A549 (cell line): ENCODE data around the gene PTPRN2. TPM values are rescaled to one million over a fixed set of nuclear protein-coding genes. Genes with fewer than 3 reads are reported as not detected.
"Not testable (repeated sequence)": the region's sequence is repeated elsewhere in the genome, so short reads cannot be mapped to it uniquely, and the experiment has no call there.

Experiments
- ATAC-seq, 2 experiments: fragments of 200-7000 bp in 1 of 2; fragments of >200 bp in 1 of 2; cut with Nextera tagmentation in 1 of 2; cut with Tn5 transposase in 1 of 2; 3 replicates each; pipeline versions ENCODE4 v1.8.0 to v1.9.1; 2018 to 2020; ENCODE audit warnings: mild to moderate bottlenecking in 1 of 2, moderate library complexity in 1 of 2
- CTCF ChIA-PET: fragments of 300-600 bp; sonication (Branson Sonifier 250); formaldehyde crosslinking; extraction: SDS; loops from one replicate; lab custom pipeline; 2021; ENCODE audit warnings: antibody characterized with exemption, inconsistent platforms; lab: Yijun Ruan, JAX
- POLR2A ChIA-PET: fragments of 350-600 bp; formaldehyde crosslinking; extraction: SDS; loops from one replicate; lab custom pipeline; 2021; ENCODE audit warnings: antibody characterized with exemption, inconsistent platforms; lab: Yijun Ruan, JAX
- DNase-seq, 2 experiments: peaks; one replicate each; pipeline versions ENCODE4 v3.0.0 to v3.0.0-alpha.2; 2011 to 2016; ENCODE audit warnings: low read depth in 1 of 2, low spot score in 1 of 2
- FAIRE-seq: peaks from 2 replicates; lab custom pipeline; 2011; peaks lifted over from hg19 to GRCh38; lab: Jason Lieb, UNC
- H3K27ac ChIP-seq, 2 experiments: fragments of >200 bp; sonication (Bioruptor Twin); formaldehyde crosslinking; 3 replicates each; pipeline ENCODE4 v1.5.1; 2016 to 2017
- H3K4me1 ChIP-seq: fragments of >200 bp; sonication (Bioruptor Twin); formaldehyde crosslinking; 3 replicates; pipeline ENCODE4 v1.6.1; 2016
- H3K4me2 ChIP-seq: fragments of >200 bp; sonication (Bioruptor Twin); formaldehyde crosslinking; 3 replicates; pipeline ENCODE4 v1.6.1; 2016
- H3K4me3 ChIP-seq: fragments of >200 bp; sonication (Bioruptor Twin); formaldehyde crosslinking; 3 replicates; pipeline ENCODE4 v1.5.1; 2016
- H3K9me3 ChIP-seq: fragments of >200 bp; sonication (Bioruptor Twin); formaldehyde crosslinking; 3 replicates; pipeline ENCODE4 v1.6.1; 2016
- BHLHE40 ChIP-seq: IDR thresholded peaks from 2 replicates; pipeline ENCODE4 v1.6.1; 2012; ENCODE audit warnings: low read depth, low read length, inconsistent platforms
- CEBPB ChIP-seq, 2 experiments: fragments of >200 bp in 1 of 2; sonication (Bioruptor Twin) in 1 of 2; formaldehyde crosslinking in 1 of 2; IDR thresholded peaks; 2 replicates each; pipeline ENCODE4 v1.6.1; 2012 to 2016
- CHD2 ChIP-seq: fragments of 150-350 bp; IDR thresholded peaks from 2 replicates; pipeline ENCODE4 v1.6.1; 2014; ENCODE audit warnings: low read length; ENCODE audit not compliant: partially characterized antibody
- CHD4 ChIP-seq: fragments of 200-600 bp; sonication (generic); IDR thresholded peaks from 2 replicates; pipeline ENCODE4 v1.6.1; 2016; ENCODE audit warnings: antibody characterized with exemption, mild to moderate bottlenecking, borderline replicate concordance
- EHF ChIP-seq: fragments of 250-450 bp; sonication (Bioruptor Pico); IDR thresholded peaks from 2 replicates; pipeline ENCODE4 v1.5.0; 2020; ENCODE audit warnings: mild to moderate bottlenecking
- EHMT2 ChIP-seq: fragments of 200-600 bp; sonication (generic); IDR thresholded peaks from 2 replicates; pipeline ENCODE4 v1.6.1; 2016; ENCODE audit warnings: antibody characterized with exemption, low read depth, mild to moderate bottlenecking, moderate library complexity
- FOSB ChIP-seq: fragments of 250-450 bp; sonication (Bioruptor Pico); IDR thresholded peaks from 2 replicates; pipeline ENCODE4 v1.5.0; 2020; ENCODE audit warnings: mild to moderate bottlenecking, moderate library complexity
- FOSL2 ChIP-seq, 2 experiments: fragments of 450-650 bp in 1 of 2; fragments of >200 bp in 1 of 2; sonication (Bioruptor Twin) in 1 of 2; formaldehyde crosslinking; IDR thresholded peaks; 2 replicates each; pipeline versions ENCODE4 v1.5.0 to v1.6.1; 2016 to 2020; ENCODE audit warnings: mild to moderate bottlenecking in 1 of 2, moderate library complexity in 1 of 2
- FOXS1 ChIP-seq: fragments of 250-450 bp; sonication (Bioruptor Pico); IDR thresholded peaks from 2 replicates; pipeline ENCODE4 v1.5.0; 2020; ENCODE audit warnings: mild to moderate bottlenecking, moderate library complexity
- HEYL ChIP-seq: fragments of 250-450 bp; sonication (Bioruptor Pico); IDR thresholded peaks from 2 replicates; pipeline ENCODE4 v1.8.0; 2021; ENCODE audit warnings: mild to moderate bottlenecking, moderate library complexity
- HOXB5 ChIP-seq: fragments of 250-450 bp; sonication (Bioruptor Pico); IDR thresholded peaks from 2 replicates; pipeline ENCODE4 v1.5.0; 2020; ENCODE audit warnings: mild to moderate bottlenecking, moderate library complexity
- KDM5A ChIP-seq: fragments of 200-600 bp; sonication (generic); IDR thresholded peaks from 2 replicates; pipeline ENCODE4 v1.6.1; 2016; ENCODE audit warnings: antibody characterized with exemption, mild to moderate bottlenecking
- NR3C1 ChIP-seq: fragments of >200 bp; sonication (Bioruptor Twin); formaldehyde crosslinking; IDR thresholded peaks from 3 replicates; pipeline ENCODE4 v1.6.1; 2017
- POLR2A ChIP-seq: IDR thresholded peaks from 2 replicates; pipeline ENCODE4 v1.6.1; 2012; ENCODE audit warnings: mild to moderate bottlenecking, low read length
- POLR2AphosphoS2 ChIP-seq: conservative IDR thresholded peaks from 2 replicates; pipeline ENCODE4 v1.6.1; 2012; ENCODE audit warnings: low read length, improper control_type of control experiment, inconsistent platforms
- RAD21 ChIP-seq, 2 experiments: fragments of >200 bp in 1 of 2; sonication (Bioruptor Twin) in 1 of 2; formaldehyde crosslinking in 1 of 2; IDR thresholded peaks in 1 of 2; conservative IDR thresholded peaks in 1 of 2; 2 replicates in 1 of 2; 3 replicates in 1 of 2; pipeline ENCODE4 v1.6.1; 2012 to 2018; ENCODE audit warnings: inconsistent platforms in 1 of 2
- RARB ChIP-seq: fragments of 250-450 bp; sonication (Bioruptor Pico); IDR thresholded peaks from 2 replicates; pipeline ENCODE4 v1.8.0; 2021; ENCODE audit warnings: mild to moderate bottlenecking, moderate library complexity
- RCOR1 ChIP-seq: fragments of 150-350 bp; IDR thresholded peaks from 2 replicates; pipeline ENCODE4 v1.6.1; 2014; ENCODE audit warnings: antibody characterized with exemption, low read length, low read depth
- SMC3 ChIP-seq: fragments of >200 bp; sonication (Bioruptor Twin); formaldehyde crosslinking; IDR thresholded peaks from 3 replicates; pipeline ENCODE4 v1.6.1; 2018; ENCODE audit warnings: inconsistent platforms
- TFCP2L1 ChIP-seq: fragments of 250-450 bp; sonication (Bioruptor Pico); IDR thresholded peaks from 2 replicates; pipeline ENCODE4 v1.5.0; 2021; ENCODE audit warnings: mild to moderate bottlenecking
- ZNF302 ChIP-seq: fragments of 250-450 bp; sonication (Bioruptor Pico); IDR thresholded peaks from 2 replicates; pipeline ENCODE4 v1.9.0; 2021; ENCODE audit warnings: inconsistent platforms, mild to moderate bottlenecking, moderate library complexity
- WGBS: methylation state at CpG from one replicate; pipeline ENCODE4 v1.1.6; 2017; ENCODE audit errors: missing lambda C conversion rate; 5-methylcytosine and 5-hydroxymethylcytosine counted together
- polyA plus RNA-seq, 4 experiments: library from polyadenylated mRNA; depleted of rRNA in 3 of 4; stranded (reverse); fragments of >200 nt; fragmentation: RNase III in 1 of 4; extraction: RNeasy Plus Mini Kit Qiagen cat#74134 plus additional on column Dnase treatment in 1 of 4; gene quantifications; 2 replicates in 3 of 4; 3 replicates in 1 of 4; pipeline ENCODE4 v1.2.3, GENCODE V29; 2011 to 2017
- TF ChIP-seq, protein P1 (sequence below): IDR thresholded peaks from 2 replicates; pipeline ENCODE4 v1.6.1; 2012
- TF ChIP-seq, protein P2 (sequence below): fragments of 450-650 bp; IDR thresholded peaks from 2 replicates; pipeline ENCODE4 v1.6.1; 2014; ENCODE audit warnings: antibody characterized with exemption
- TF ChIP-seq, protein P3 (sequence below): IDR thresholded peaks from 2 replicates; pipeline ENCODE4 v1.6.1; 2012; ENCODE audit warnings: low read depth, borderline replicate concordance
- TF ChIP-seq, protein P4 (sequence below): IDR thresholded peaks from 2 replicates; pipeline ENCODE4 v1.6.1; 2012
- TF ChIP-seq, protein P5 (sequence below): fragments of 250-450 bp; sonication (Bioruptor Pico); IDR thresholded peaks from 2 replicates; pipeline ENCODE4 v1.5.0; 2020; ENCODE audit warnings: low read depth, mild to moderate bottlenecking, moderate library complexity
- TF ChIP-seq, protein P6 (sequence below): fragments of >200 bp; sonication (Bioruptor Twin); formaldehyde crosslinking; IDR thresholded peaks from 3 replicates; pipeline ENCODE4 v1.5.1; 2016

Gene PTPRN2
- polyA plus RNA-seq, 2 of the 4 experiments (the other 2 are of a cell fraction) = 0.41 to 1.2 TPM

DNA sequence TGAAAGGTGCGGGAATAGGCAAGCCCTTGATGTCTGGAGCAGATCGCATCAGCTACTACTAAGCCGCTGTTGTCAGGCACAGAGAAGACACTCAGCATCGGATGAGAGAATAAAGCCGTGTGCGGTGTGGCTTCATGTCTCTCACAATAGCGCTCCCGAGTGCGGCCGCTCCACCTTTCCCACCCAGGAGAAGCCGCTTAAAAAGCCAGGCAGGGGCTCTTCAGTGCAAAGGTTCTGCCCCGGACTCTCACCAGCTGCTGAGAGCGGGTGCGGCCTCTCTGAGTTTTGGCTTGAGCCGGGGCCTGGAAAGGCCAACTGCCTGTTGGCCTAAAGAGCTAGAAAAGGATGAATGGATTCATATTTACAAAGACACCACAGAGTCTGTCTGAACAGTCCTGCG is 650.2 kb downstream of the PTPRN2 start:
- ChIA-PET CTCF (no interaction called here), POLR2A (no interaction called here)
- FAIRE-seq = no peak
- TF ChIP-seq CHD4 (no peak), RARB (CRISPR knock-in tag) (no peak), HEYL (no peak), BHLHE40 (no peak), FOSB (CRISPR knock-in tag) (no peak), FOSL2 (IDR thresholded peaks at IDR 0.05) (no peak), FOSL2 (CRISPR knock-in tag; IDR thresholded peaks at IDR 0.05) (no peak), POLR2AphosphoS2 (no peak), EHMT2 (no peak)
- TF ChIP-seq, protein P1, sequence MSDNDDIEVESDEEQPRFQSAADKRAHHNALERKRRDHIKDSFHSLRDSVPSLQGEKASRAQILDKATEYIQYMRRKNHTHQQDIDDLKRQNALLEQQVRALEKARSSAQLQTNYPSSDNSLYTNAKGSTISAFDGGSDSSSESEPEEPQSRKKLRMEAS = no peak
- TF ChIP-seq, protein P2, sequence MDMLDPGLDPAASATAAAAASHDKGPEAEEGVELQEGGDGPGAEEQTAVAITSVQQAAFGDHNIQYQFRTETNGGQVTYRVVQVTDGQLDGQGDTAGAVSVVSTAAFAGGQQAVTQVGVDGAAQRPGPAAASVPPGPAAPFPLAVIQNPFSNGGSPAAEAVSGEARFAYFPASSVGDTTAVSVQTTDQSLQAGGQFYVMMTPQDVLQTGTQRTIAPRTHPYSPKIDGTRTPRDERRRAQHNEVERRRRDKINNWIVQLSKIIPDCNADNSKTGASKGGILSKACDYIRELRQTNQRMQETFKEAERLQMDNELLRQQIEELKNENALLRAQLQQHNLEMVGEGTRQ = no peak
- TF ChIP-seq, protein P3, sequence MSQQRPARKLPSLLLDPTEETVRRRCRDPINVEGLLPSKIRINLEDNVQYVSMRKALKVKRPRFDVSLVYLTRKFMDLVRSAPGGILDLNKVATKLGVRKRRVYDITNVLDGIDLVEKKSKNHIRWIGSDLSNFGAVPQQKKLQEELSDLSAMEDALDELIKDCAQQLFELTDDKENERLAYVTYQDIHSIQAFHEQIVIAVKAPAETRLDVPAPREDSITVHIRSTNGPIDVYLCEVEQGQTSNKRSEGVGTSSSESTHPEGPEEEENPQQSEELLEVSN = no peak
- TF ChIP-seq, protein P4, sequence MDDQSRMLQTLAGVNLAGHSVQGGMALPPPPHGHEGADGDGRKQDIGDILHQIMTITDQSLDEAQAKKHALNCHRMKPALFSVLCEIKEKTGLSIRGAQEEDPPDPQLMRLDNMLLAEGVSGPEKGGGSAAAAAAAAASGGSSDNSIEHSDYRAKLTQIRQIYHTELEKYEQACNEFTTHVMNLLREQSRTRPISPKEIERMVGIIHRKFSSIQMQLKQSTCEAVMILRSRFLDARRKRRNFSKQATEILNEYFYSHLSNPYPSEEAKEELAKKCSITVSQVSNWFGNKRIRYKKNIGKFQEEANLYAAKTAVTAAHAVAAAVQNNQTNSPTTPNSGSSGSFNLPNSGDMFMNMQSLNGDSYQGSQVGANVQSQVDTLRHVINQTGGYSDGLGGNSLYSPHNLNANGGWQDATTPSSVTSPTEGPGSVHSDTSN = no peak
- peaks cover 15% of the 10 kb centered on the region for H3K9me3 ChIP-seq
- no peak overlapping the region for H3K27ac ChIP-seq
- no peak overlapping the region for H3K4me3 ChIP-seq
- no peak for DNase-seq
- no peak overlapping the region for H3K4me2 ChIP-seq
- no peak for ATAC-seq
- WGBS = 74% methylated on average over 16 of the region's 16 CpGs
- H3K4me1 ChIP-seq = no peaks in the 10 kb centered on the region

DNA sequence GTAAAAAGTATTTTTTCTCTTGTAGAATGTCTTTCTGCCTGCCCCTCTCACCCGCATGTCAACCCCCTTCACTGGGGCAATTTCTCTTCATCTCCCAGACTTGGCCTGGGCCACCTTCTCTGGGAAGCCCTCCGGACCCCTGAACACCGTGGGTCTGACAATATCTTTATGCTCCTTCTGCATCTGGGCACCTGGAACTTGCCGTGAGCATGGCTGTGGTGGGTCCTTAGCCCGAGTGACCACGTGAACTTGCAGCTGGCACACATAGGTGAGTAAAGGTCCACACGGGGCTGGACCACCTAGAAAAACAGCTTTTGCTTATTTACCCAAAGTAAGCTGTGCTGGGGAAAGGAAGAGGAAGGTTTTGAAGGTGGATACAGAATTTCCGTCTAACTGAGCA is 650.6 kb downstream of the PTPRN2 start:
- no peak for FAIRE-seq
- Histone ChIP-seq H3K4me3 (no peak overlapping the region), H3K4me1 (no peaks in the 10 kb centered on the region), H3K4me2 (no peak overlapping the region), H3K9me3 (peaks cover 18% of the 10 kb centered on the region), H3K27ac (no peak overlapping the region)
- no peak for DNase-seq
- TF ChIP-seq CEBPB (IDR thresholded peaks at IDR 0.05) = no peak
- TF ChIP-seq CHD2 = no peak
- no peak for TF ChIP-seq RAD21 (conservative IDR thresholded peaks at IDR 0.05 in 1 of 2, IDR thresholded peaks at IDR 0.05 in 1 of 2)
- TF ChIP-seq, protein P5, sequence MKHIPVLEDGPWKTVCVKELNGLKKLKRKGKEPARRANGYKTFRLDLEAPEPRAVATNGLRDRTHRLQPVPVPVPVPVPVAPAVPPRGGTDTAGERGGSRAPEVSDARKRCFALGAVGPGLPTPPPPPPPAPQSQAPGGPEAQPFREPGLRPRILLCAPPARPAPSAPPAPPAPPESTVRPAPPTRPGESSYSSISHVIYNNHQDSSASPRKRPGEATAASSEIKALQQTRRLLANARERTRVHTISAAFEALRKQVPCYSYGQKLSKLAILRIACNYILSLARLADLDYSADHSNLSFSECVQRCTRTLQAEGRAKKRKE (CRISPR knock-in tag) = no peak
- no peak for TF ChIP-seq FOXS1
- no peak for TF ChIP-seq NR3C1
- TF ChIP-seq, protein P6, sequence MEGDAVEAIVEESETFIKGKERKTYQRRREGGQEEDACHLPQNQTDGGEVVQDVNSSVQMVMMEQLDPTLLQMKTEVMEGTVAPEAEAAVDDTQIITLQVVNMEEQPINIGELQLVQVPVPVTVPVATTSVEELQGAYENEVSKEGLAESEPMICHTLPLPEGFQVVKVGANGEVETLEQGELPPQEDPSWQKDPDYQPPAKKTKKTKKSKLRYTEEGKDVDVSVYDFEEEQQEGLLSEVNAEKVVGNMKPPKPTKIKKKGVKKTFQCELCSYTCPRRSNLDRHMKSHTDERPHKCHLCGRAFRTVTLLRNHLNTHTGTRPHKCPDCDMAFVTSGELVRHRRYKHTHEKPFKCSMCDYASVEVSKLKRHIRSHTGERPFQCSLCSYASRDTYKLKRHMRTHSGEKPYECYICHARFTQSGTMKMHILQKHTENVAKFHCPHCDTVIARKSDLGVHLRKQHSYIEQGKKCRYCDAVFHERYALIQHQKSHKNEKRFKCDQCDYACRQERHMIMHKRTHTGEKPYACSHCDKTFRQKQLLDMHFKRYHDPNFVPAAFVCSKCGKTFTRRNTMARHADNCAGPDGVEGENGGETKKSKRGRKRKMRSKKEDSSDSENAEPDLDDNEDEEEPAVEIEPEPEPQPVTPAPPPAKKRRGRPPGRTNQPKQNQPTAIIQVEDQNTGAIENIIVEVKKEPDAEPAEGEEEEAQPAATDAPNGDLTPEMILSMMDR = no peak
- no peak for TF ChIP-seq POLR2A
- TF ChIP-seq TFCP2L1 (CRISPR knock-in tag) = no peak
- no peak for TF ChIP-seq RCOR1
- no peak for TF ChIP-seq HOXB5
- no peak for TF ChIP-seq EHF (CRISPR knock-in tag)
- TF ChIP-seq, protein P3 = no peak
- TF ChIP-seq SMC3 = no peak
- no peak for TF ChIP-seq ZNF302 (CRISPR knock-in tag)
- TF ChIP-seq KDM5A = no peak
- 28% methylated on average over 8 of the region's 8 CpGs for WGBS
- no peak for ATAC-seq
- POLR2A ChIA-PET = no interaction called here
- CTCF ChIA-PET = no interaction called here

DNA sequence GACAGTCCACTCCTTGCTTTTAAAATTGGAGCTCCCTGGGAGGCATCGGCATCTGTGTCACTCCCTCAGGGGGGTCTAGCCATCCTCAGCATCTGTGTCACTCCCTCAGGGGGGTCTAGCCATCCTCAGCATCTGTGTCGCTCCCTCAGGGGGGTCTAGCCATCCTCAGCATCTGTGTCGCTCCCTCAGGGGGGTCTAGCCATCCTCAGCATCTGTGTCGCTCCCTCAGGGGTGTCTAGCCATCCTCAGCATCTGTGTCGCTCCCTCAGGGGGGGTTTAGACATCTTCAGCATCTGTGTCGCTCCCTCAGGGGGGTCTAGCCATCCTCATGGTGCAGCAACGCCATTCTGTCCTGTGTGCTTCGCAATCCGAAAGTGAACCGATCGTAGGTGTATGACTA is 651.9 kb downstream of the PTPRN2 start:
- H3K27ac ChIP-seq, ATAC-seq, H3K4me2 ChIP-seq, FAIRE-seq, DNase-seq, POLR2A ChIA-PET, H3K4me3 ChIP-seq, H3K4me1 ChIP-seq: not testable (repeated sequence)
- peaks cover 14% of the 10 kb centered on the region for H3K9me3 ChIP-seq
- WGBS = 56% methylated on average over 11 of the region's 11 CpGs
- CTCF ChIA-PET = interaction anchor here (1.0 kb wide), 1 partner anchor 10 kb away, joined by 3 read pairs; no protein-coding TSS in a partner anchor
